Uterus (tissue), 4 donors: Measurements from ENCODE around the gene SNX9. TPM values are rescaled to one million over a fixed set of nuclear protein-coding genes. Genes with fewer than 3 reads are reported as not detected.
"Not testable (repeated sequence)": the region's sequence is repeated elsewhere in the genome, so short reads cannot be mapped to it uniquely, and the experiment has no call there.

Experiments used
- DNase-seq, 2 donors: peaks; one replicate each; pipeline ENCODE4 v3.0.0-alpha.2; 2019 to 2020
- H3K27ac ChIP-seq, 2 donors: fragments of 200-600 bp; sonication (generic); 1 replicate in 1 of 2; 2 replicates in 1 of 2; pipeline ENCODE4 v1.5.1; 2016 to 2018
- H3K27me3 ChIP-seq, 2 donors: fragments of 200-600 bp; sonication (generic); one replicate each; pipeline ENCODE4 v1.5.1; 2018 to 2019; ENCODE audit warnings: control low read depth in 1 of 2
- H3K36me3 ChIP-seq, 2 donors: fragments of 200-600 bp; sonication (generic); one replicate each; pipeline ENCODE4 v1.5.1; 2019; ENCODE audit warnings: control low read depth in 1 of 2
- H3K4me1 ChIP-seq, 2 donors: fragments of 200-600 bp; sonication (generic); one replicate each; pipeline ENCODE4 v1.5.1; 2018 to 2019; ENCODE audit warnings: control low read depth in 1 of 2
- H3K4me3 ChIP-seq, 2 donors: fragments of 200-600 bp; sonication (generic); 1 replicate in 1 of 2; 2 replicates in 1 of 2; pipeline ENCODE4 v1.5.1; 2018 to 2019; ENCODE audit warnings: mild to moderate bottlenecking in 1 of 2
- H3K9me3 ChIP-seq, 2 donors: fragments of 200-600 bp; sonication (generic); one replicate each; pipeline ENCODE4 v1.5.1; 2019; ENCODE audit warnings: control low read depth in 1 of 2
- POLR2A ChIP-seq, 2 donors: fragments of 450-650 bp; IDR thresholded peaks; one replicate each; pipeline ENCODE4 v1.6.1; 2016; ENCODE audit warnings: antibody characterized with exemption in 2 of 2, mild to moderate bottlenecking in 1 of 2, moderate library complexity in 1 of 2
- intact Hi-C: fragments of 100-400 bp; cut with DNase I; formaldehyde crosslinking; loops from one replicate; pipeline ENCODE4 v1.15.1; 2023; ENCODE audit warnings: low total_unique reads
- total RNA-seq, 4 donors: library from RNA; depleted of rRNA in 3 of 4; stranded (reverse); fragments of >200 nt in 3 of 4; gene quantifications; one replicate each; pipeline versions ENCODE4 v1.1.0 to v1.2.4, GENCODE V29; 2014 to 2023
- TF ChIP-seq, protein P1 (sequence below), 4 experiments: fragments of 200-600 bp in 2 of 4; fragments of 450-650 bp in 2 of 4; sonication (generic) in 2 of 4; IDR thresholded peaks; one replicate each; pipeline ENCODE4 v1.5.1; 2016 to 2019; ENCODE audit warnings: antibody characterized with exemption in 4 of 4, mild to moderate bottlenecking in 2 of 4, moderate library complexity in 1 of 4
- donor health status: DM: yes; HTN: yes; CAD: no.

Gene SNX9
- total RNA-seq, 4 donors from 2014 or later, result 31.0 to 65.9 (median 50.5) TPM

DNA sequence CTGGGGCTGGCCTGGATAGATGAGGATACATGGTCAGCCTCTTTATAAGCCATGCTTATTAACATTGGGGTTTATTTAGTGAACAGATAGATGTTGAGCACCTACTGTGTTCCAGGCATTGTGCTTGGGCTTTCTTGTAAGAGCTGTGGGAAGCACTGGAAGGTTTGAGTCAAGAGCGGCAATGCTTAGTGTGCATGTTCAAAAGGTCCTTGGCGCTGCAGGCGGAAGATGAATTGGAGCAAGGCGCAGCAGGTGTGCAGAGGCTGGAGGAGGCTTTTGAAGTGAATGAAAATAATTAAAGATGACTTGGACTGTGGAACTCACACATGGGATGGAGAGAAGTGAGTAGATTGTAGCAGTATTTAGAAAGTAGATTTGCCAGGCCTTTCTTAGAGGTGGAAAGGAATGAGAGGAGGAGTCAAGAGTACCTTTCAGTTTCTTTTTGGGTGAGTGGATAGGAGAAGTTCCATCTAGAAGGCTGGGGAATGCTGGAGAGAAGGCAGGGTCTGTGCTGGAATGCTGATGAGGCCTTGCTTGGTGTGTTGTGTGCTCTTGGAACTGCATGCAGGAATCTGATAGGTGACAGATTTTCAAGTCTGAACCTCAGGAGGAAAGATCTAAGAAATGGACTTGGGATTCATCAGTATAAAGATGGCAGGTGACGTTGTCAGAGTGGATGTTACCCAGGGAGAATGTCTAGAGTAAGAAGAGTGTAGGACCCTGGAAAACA is 26.4 kb downstream of the SNX9 start:
- TF ChIP-seq POLR2A (IDR thresholded peaks at IDR 0.05), result no peak
- TF ChIP-seq, protein P1, sequence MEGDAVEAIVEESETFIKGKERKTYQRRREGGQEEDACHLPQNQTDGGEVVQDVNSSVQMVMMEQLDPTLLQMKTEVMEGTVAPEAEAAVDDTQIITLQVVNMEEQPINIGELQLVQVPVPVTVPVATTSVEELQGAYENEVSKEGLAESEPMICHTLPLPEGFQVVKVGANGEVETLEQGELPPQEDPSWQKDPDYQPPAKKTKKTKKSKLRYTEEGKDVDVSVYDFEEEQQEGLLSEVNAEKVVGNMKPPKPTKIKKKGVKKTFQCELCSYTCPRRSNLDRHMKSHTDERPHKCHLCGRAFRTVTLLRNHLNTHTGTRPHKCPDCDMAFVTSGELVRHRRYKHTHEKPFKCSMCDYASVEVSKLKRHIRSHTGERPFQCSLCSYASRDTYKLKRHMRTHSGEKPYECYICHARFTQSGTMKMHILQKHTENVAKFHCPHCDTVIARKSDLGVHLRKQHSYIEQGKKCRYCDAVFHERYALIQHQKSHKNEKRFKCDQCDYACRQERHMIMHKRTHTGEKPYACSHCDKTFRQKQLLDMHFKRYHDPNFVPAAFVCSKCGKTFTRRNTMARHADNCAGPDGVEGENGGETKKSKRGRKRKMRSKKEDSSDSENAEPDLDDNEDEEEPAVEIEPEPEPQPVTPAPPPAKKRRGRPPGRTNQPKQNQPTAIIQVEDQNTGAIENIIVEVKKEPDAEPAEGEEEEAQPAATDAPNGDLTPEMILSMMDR (IDR thresholded peaks at IDR 0.05), result no peak
- H3K9me3 ChIP-seq, result peaks cover 0 to 14% of the 10 kb centered on the region in 2 donors
- no peak for DNase-seq
- no peaks in the 10 kb centered on the region for H3K36me3 ChIP-seq
- no peaks in the 10 kb centered on the region for H3K27me3 ChIP-seq
- no peak overlapping the region for H3K4me3 ChIP-seq
- no peaks in the 10 kb centered on the region for H3K4me1 ChIP-seq
- intact Hi-C loops, result no loop called here
- H3K27ac ChIP-seq, result no peak overlapping the region

DNA sequence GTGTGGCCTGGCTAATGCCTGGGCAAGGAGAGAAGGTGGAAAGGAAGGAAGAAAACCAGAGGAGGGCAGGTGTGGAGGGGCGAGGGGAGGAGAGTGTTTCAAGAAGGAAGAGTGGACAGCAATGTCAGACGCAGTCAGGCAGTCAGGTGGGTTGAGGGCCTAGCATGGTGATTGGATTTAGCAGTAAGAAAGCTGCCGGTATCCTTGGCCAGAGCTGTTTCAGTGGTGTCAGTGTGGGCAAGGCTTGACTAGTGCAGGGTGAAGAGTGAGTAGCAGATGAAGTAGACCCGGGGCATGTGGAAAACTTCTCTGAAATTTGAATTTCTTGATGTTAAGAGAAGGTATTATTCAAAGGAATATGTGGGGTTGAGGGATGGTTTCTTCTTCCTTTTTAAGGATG is 27.0 kb downstream of the SNX9 start:
- Histone ChIP-seq H3K27ac (no peak overlapping the region), H3K36me3 (no peaks in the 10 kb centered on the region), H3K27me3 (no peaks in the 10 kb centered on the region), H3K4me1 (no peaks in the 10 kb centered on the region), H3K9me3 (peaks cover 0 to 14% of the 10 kb centered on the region in 2 donors), H3K4me3 (no peak overlapping the region)
- TF ChIP-seq, protein P1 (IDR thresholded peaks at IDR 0.05), result no peak
- TF ChIP-seq POLR2A (IDR thresholded peaks at IDR 0.05), result no peak
- intact Hi-C loops, result no loop called here
- DNase-seq, result no peak

- peaks cover 0 to 14% of the 10 kb centered on the region in 2 donors for H3K9me3 ChIP-seq
- H3K4me1 ChIP-seq, result no peaks in the 10 kb centered on the region
- H3K27me3 ChIP-seq, result no peaks in the 10 kb centered on the region
- no peak overlapping the region for H3K27ac ChIP-seq
- no peaks in the 10 kb centered on the region for H3K36me3 ChIP-seq
- intact Hi-C loops, result no loop called here
- no peak overlapping the region for H3K4me3 ChIP-seq
- TF ChIP-seq, protein P1 (IDR thresholded peaks at IDR 0.05), result no peak
- DNase-seq, result no peak
Measured at GRCh38 chr6:157853018-157853805, 30.2 kb downstream of the SNX9 start.

- Histone ChIP-seq H3K36me3 (no peaks in the 10 kb centered on the region), H3K27ac (no peak overlapping the region), H3K9me3 (peaks cover 0 to 14% of the 10 kb centered on the region in 2 donors), H3K4me3 (no peak overlapping the region), H3K4me1 (no peaks in the 10 kb centered on the region), H3K27me3 (no peaks in the 10 kb centered on the region)
- no peak for DNase-seq
- TF ChIP-seq, protein P1 (IDR thresholded peaks at IDR 0.05), result no peak
- no peak for TF ChIP-seq POLR2A (IDR thresholded peaks at IDR 0.05)
- intact Hi-C loops, result no loop called here
Measured at GRCh38 chr6:157853902-157854502, 31.0 kb downstream of the SNX9 start.

- intact Hi-C loops, result no loop called here
- Histone ChIP-seq H3K36me3 (no peaks in the 10 kb centered on the region), H3K27ac (peak overlapping the region in 1 of 2 donors; percentile 35), H3K27me3 (no peaks in the 10 kb centered on the region), H3K4me3 (no peak overlapping the region), H3K4me1 (peaks cover 0 to 4% of the 10 kb centered on the region in 2 donors), H3K9me3 (peaks cover 0 to 14% of the 10 kb centered on the region in 2 donors)
- TF ChIP-seq POLR2A (IDR thresholded peaks at IDR 0.05), result no peak
- TF ChIP-seq, protein P1 (IDR thresholded peaks at IDR 0.05), result no peak
- no peak for DNase-seq
Measured at GRCh38 chr6:157855325-157855724, 32.3 kb downstream of the SNX9 start.

DNA sequence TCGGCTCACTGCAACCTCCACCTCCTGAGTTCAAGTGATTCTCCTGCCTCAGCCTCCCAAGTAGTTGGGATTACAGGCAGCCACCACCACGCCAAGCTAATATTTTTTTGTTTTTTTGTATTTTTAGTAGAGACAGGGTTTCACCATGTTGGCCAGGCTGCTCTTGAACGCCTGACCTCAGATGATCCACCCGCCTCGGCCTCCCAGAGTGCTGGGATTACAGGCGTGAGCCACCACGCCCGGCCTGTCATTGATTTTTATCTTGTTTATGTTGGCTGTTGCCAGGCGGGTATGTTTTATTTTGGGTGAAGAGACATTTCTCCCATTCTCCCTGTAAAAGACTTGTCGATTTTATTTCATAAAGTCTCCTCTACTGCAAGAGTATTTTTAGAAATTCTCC is 32.8 kb downstream of the SNX9 start:
- DNase-seq, intact Hi-C loops, H3K4me3 ChIP-seq, H3K4me1 ChIP-seq, H3K36me3 ChIP-seq, H3K27me3 ChIP-seq: not testable (repeated sequence)
- Histone ChIP-seq H3K9me3 (peaks cover 0 to 14% of the 10 kb centered on the region in 2 donors), H3K27ac (peak overlapping the region; percentile 35 to 52)

GRCh38 chr6:157858664-157859063 is 35.6 kb downstream of the SNX9 start:
- DNase-seq, result not testable (repeated sequence)
- H3K4me1 ChIP-seq, result peaks cover 8 to 14% of the 10 kb centered on the region in 2 donors

More at GRCh38 chr6:157858664-157859063, 35.6 kb downstream of the SNX9 start:
- intact Hi-C loops, H3K27me3 ChIP-seq, H3K9me3 ChIP-seq, H3K36me3 ChIP-seq, H3K27ac ChIP-seq, H3K4me3 ChIP-seq: not testable (repeated sequence)
